Mammary epithelial cell (primary cell): ENCODE data around the gene MEIS1.

Source experiments
- CTCF ChIP-seq, 2 donors: IDR thresholded peaks in 1 of 2; conservative IDR thresholded peaks in 1 of 2; 2 replicates each; pipeline ENCODE4 v1.5.1; 2011 to 2012; ENCODE audit warnings: inconsistent platforms in 2 of 2, low read length in 2 of 2, mild to moderate bottlenecking in 2 of 2, control low read depth in 1 of 2, low read depth in 1 of 2; ENCODE audit not compliant: insufficient read depth in 1 of 2; ENCODE audit errors: extremely low read depth in 1 of 2
- EZH2 ChIP-seq: IDR thresholded peaks from 2 replicates; pipeline ENCODE4 v1.6.1; 2012; ENCODE audit warnings: low read length, inconsistent platforms, borderline replicate concordance

GRCh38 chr2:66601624-66602023, 166.7 kb downstream of the MEIS1 start:
- TF ChIP-seq CTCF (conservative IDR thresholded peaks at IDR 0.05 in 1 of 2, IDR thresholded peaks at IDR 0.05 in 1 of 2; ENCODE audit: extremely low read depth in 1 of 2, insufficient read depth in 1 of 2, low read depth in 1 of 2, low read length in 2 of 2) (no peak), EZH2 (no peak)
